HuH-7.5 (cell line): Measurements from ENCODE around the gene HOXA5.
A peak's percentile ranks its signal among the peaks of the same experiment; 100 is the strongest.

ENCODE experiments used
- DNase-seq: peaks from one replicate; pipeline ENCODE4 v3.0.0; 2011; ENCODE audit warnings: low spot score

Gene HOXA5

DNA sequence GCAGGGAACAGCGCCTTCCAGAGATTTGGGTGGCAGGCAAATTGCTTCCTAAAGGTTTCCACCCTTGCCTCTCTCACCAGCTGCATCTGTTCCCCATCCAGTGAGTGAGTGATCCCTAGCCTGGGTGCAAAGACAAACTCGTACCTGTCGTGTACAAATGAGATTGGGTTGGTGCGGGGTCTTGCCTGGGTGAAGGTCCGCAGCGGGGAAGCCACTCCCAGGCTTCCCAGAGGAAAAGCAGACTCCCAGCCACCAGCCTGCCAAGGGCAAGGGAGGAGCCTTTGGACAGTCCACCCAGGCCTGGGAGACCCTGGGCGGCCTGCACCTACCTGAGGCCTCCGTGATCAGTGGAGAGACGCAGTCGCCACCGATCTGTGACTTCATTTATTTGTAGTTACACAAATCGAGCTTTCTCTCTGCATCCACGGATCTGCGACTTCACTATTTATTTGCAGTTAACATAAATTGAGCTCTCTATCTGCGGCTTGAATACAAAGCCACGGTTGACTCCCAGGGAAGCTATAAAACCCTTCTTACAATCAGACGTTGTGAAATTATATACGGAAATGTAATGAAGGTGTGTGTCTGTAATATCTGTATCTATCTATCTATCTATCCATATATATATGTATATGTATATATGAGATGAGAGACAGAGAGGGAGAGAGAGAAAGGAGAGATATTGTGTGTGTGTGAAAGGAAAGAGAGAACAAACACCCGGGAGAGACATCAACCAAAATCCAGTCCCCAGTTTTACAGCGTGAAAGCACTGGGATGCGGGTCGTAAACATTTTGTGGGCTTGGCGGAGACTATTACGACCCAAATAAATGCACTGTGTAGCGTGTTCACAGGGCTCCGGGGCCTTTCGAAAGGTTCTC lies 16.0 kb upstream of the HOXA5 start:
- DNase-seq, result no peak

DNA sequence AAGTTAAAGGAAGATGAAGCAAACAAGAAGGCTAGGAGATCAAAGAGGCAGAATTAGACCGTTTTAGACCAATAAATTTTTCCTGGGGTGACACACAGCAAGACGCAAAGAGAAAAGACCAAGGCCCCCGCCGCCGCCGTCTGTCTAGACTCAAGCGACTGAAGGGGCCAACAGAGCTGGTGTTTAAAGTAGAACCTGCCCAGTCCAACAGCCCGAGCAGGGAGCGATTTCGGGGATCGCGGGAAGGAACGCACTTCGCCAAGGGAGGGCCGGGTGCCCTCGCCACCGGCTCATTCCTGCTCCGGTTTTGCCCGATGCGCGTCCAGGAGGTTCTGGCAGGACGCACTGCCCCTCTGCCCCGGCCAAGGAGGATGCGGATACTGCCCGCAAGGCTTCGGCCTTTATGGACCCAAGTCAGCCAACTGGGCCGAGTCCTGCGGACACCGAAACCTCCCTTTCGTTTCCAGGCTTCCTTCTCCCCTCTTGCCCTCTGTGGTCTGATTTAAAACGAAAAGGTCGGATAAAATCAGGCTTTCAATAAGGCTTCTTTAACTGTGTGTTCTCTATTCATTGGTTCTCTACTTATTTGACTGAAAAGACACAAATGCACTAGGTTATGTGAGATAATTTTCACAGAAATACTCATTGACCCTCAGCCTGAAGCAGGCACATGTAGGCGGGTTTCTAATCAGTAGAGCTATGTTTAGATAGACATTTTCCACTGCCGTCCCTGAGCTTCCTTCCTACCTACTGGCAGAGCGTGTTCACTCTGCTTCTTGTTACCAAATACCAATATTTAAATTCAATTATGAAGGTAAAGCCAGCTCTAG lies 15.2 kb upstream of the HOXA5 start:
- DNase-seq, result no peak

DNA sequence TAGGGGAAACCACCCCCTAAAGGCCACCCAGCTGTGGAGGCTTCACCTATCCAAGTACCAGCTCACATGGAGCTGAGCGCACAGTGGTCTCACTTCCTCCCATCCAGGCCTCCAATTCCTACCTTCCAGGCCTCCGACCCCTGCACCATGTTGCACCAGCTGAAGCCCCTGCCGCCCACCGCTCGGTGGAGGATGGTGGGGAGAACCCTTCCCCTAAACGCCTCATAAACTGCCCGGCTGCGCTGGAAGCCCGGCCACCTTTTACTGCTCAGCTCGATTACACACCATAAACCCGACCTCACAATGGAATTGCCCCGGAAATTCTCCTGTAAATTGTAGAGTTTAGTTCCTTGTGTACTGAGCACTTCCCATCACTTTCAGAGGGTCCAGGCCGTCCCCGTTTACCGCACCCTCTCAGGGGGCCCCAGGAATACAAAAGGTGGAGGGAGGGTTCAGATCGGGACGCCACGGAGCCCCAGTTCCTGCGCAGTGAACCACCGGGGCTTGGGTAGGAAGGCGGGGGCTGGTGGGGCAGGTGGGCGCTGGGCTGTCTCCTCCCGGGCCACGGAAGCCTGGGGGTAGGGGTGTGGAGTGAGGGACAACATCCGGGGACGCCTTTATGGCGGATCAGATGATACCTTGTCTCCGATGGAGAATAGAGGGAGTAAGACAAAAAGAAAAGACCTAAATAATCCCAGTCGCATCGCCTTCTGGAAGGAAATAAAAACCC lies 14.4 kb upstream of the HOXA5 start:
- no peak for DNase-seq

- no peak for DNase-seq
Observed at GRCh38 chr7:27156916-27157701, 13.6 kb upstream of the HOXA5 start.

DNA sequence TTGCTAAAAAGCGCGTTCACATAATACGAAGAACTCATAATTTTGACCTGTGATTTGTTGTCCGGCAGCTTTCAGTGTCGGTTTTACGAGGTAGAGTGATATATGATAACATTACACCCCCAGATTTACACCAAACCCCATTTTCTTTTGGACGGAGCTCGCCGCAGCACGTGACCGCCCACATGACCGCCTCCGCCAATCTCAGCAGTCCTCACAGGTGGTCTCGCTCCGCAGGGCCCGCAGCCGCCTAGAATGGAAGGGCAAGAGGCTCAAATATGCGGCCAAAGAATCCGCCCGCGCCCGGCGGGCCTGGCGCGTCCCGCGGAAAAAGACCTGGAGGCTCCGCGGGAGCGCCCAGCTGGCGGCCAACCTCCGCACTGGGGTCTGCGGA lies 13.0 kb upstream of the HOXA5 start, which contains the start of gene HOXA7:
TSS of gene HOXA7 (minus strand) at position 168 of the 391 bp plus-strand sequence. CDS start at position 38, 130 bp downstream.
- peak; percentile 87 for DNase-seq

DNA sequence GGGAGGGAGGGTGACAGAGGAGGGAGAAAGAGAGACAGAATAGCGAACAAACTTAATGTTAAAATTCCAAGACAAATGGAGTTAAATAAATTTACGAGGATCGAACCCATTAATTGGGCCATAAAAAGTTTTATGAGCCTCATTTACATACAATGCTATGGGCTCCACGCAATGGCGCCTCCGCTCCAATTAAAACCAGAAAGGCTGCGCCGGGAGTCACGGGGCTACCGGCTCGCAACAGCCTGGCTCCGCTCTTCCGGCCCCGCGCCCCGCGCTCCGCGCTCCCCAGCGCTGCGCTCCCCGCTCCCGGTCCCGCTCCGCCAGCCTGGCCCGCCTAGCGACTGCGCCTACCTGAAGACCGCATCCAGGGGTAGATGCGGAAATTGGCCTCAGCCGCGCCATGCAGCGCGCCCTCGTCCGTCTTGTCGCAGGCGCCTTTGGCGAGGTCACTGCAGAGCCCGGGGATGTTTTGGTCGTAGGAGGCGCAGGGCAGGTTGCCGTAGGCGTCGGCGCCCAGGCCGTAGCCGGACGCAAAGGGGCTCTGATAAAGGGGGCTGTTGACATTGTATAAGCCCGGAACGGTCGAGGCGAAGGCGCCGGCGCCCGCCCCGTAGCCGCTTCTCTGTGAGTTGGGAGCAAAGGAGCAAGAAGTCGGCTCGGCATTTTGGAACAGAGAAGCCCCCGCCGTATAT lies 12.5 kb upstream of the HOXA5 start:
- DNase-seq, result peak; percentile 84

- DNase-seq, result no peak
Observed at GRCh38 chr7:27154901-27155815, 11.7 kb upstream of the HOXA5 start.

- no peak for DNase-seq
Observed at GRCh38 chr7:27154369-27154768, 10.9 kb upstream of the HOXA5 start.

- DNase-seq, result no peak
Observed at GRCh38 chr7:27153526-27153925, 10.0 kb upstream of the HOXA5 start.

DNA sequence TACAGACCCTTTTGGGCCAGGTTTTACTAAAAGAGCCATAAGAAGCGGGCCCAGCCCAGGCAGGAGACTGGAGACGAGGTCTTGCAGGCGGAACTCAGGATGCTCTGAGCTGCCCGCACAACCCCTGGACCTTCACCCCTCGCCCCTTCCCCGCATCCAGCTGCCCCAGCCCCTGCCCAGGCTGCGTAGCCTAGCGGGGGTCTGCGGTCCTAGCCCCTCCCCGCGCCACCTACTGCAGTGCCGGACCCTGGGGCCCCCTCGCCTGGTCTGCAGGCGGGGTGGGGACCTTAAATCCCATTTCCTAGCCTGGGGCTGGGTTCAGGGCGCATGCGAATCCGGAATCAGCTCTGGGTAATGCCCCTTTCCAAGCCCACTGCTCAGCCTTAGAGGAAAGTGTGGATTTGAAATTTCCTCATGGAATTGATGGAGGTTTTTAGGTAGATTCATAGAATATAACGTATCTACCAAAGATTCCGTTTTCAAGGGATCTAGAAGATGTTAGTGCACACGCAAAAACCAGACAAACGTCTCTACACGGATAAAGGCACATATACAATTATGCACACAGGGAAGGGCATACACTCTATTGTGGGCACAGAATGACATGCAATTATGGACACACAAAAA lies 9.4 kb upstream of the HOXA5 start:
- no peak for DNase-seq

DNA sequence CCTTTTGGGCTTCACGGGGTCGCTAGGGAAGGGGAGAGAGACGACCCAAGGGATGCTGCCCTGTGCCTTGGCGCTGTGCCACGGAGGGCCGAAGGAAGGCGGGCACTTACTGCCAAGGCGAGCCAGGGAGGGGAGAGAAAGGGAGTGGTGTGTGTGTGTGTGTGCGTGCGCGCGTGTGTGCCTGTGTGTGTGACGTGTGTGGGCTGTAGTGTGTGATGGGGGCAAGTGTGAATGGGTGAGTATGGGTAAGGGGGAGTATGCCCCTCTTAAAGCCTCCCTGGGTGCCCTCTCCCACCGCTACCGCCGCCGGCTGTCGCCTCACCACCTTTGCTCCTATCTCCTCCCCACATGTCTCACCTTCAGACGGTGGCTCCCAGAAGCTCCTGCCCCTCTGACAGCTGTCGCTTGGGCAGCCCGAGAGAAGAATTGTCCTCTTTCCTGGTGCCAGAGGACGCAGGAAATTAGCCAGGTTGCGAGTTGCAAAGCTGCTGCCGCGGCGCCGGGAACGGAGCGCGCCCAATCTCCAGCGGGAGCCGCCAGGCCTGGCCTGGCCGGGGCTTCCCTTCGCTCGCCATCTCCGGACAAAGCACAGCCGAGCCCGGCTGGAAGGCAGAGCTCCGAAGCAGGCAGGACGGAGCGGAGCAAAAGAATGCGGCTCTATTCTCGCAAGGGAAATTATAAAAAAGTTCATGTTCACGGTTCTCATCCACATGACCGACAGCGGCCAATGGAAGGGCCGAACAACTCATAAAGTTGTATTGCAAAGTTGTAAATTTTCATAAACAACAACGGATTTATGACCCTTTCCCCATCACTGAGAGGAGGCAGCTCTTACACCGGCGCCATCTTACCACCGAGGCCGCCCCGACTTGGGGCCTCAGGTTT lies 8.7 kb upstream of the HOXA5 start, which contains the start of gene HOXA3:
TSS of gene HOXA3 (minus strand) at position 653 of the 885 bp plus-strand sequence. CDS start 41,943 bp downstream, outside the sequence.
- DNase-seq, result no peak

DNA sequence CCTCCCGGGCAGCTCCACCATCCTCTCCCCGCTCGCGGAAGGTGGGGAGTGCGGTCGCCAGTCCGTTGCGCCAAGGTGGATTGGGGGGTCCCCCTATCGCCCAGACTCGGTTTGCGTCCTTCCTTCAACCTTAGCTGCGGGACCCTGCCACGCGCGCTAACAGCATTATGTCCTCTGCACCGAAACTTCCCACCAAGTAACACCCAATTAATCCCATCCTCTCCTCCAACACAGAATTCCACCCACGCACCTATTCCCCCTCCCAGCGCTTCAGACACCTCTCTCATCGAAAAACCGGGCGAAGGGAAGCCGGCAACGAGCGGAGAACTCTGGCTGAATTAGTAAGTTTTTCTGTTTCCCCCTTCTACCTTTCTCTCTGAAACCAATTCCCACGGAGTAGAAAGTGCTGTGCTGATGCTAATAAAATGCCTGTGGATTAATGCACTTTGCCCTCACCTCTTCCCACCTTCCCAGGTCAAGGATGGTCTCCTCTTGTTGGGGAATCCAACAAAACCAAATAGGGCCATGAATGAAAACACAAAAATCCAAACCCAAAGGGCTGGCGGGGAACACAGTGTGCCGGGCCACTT lies 8.0 kb upstream of the HOXA5 start:
- no peak for DNase-seq

- DNase-seq, result peak; percentile 95
Observed at GRCh38 chr7:27150568-27151340, 7.3 kb upstream of the HOXA5 start.

DNA sequence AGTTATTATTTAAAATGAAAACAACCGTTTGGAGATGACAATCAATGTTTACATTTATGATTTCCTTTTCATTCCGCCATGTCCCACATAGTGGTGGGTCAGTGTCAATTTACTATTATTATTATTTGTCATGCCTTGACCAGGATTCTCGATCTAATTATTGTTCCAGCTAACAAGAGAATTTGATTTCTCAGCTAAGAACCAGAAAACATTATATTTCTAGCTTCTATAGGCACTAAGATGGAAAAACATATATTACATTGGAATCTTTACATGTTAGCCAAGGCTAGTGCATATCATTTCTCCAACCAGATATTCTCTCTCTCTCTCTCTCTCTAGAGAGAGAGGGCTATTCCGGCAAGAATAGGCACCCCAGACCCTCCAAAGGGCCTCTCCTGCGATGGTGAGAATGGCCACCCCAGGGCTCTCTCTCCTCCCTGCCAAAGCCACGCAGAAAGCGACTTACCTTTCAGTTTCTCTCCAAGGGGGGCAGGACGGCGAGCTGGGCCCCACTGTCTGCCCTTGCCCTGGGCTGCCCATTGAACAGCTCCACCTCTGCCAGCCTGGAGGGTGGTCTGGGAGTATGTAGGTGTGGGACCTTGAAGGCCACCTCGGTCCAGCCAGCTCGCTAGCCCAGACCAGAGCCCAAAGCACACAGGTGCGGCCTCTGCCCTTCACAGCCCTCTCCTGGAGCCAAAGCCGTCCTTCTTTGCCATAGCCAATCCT lies 6.5 kb upstream of the HOXA5 start:
- no peak for DNase-seq

- no peak for DNase-seq
Observed at GRCh38 chr7:27148756-27149641, 5.5 kb upstream of the HOXA5 start.
